Measurements from ENCODE around the gene LSM11.
"Not testable (repeated sequence)": the region's sequence is repeated elsewhere in the genome, so short reads cannot be mapped to it uniquely, and the experiment has no call there.

The LSM11 gene

DNA sequence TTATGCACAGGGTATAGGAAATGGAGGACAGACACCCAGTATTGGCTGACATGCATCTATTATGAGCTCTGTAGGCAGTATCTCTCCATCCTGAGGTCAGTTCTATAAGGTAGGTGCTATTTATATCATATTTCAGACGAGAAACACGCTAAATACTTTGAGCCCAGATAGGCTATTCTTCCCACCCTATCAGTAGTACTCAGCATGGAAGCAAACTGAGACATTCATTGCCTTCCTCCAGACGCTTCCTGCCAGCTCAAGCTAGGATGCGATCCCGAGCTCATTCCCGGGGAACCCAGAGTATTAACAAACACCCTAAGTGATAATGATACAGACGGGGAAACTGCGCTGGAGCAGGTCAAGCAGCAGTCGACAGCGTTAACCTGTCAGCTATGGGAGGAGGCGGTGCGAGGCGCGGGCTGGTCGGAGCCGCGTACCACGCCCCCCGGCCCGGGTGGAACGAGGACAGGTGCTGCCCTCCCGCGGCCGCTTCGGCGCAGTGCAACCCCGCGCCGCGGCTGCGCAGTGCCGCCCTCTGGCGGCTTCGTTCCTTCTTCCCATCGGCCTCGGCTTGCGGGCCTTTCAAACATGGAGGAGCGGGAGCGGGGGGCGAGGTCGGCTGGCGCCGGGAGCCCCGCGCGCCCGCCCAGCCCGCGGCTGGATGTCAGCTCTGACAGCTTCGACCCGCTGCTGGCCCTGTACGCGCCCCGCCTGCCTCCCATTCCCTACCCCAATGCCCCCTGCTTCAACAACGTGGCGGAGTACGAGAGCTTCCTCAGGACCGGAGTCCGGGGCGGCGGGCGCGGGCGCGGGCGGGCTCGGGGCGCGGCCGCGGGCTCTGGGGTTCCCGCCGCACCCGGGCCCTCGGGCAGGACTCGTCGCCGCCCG, at the start of gene LSM11:
Gene LSM11 (plus strand): TSS at position 550 of the 888 bp plus-strand sequence. CDS start 39 bp downstream, at position 589.
- peak; percentile 85 for DNase-seq

DNA sequence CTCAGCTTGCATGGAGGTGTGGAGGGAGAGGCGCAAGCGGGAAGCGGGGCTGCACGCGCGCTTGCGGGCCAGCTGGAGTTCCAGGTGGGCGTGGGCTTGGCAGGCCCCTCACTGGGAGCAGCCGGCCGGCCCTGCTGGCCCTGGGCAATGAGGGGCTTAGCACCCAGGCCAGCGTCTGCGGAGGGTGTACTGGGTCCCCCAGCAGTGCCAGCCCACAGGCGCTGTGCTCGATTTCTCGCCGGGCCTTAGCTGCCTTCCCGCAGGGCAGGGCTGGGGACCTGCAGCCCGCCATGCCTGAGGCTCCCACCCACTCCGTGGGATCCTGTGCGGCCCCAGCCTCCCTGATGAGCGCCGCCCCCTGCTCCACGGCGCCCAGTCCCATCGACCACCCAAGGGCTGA, 49.7 kb upstream of the LSM11 start:
- not testable (repeated sequence) for DNase-seq

DNA sequence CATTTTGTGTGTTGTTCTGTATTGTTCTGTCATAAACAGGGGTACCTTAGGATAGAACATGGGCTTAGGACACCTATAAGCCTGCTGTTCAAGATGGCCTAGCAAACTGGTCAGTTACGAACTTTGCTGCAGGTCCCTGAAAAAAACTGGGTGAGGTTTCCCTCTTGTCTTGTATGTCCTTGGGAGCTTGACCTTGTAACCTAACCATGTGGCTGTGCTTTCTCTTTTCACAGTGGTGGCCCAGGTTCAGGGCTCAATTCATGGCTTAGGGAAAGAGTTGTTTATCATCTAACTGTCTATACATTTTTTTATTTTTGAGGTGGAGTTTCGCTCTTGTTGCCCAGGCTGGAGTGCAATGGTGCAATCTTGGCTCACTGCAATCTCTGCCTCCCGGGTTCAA, 47.4 kb upstream of the LSM11 start:
- not testable (repeated sequence) for DNase-seq

DNA sequence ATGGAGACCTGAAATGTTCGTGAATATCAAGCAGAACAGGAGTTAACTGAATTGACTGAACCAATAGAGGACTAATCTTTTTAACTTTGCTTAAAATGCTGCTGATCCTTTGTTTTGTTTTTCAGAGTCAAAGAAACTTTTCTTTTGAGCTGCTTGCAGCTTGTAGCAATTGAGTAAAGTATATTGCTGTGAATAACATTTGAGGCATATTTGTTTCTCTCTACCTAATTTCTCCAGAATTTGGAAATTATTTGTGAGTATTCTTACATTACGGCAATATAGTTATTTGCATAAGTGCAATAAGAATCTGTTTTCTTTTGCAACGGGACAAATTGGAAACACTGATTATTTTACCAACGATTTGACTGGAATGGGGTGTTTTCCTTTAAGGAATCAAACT, 44.8 kb upstream of the LSM11 start:
- not testable (repeated sequence) for DNase-seq

DNA sequence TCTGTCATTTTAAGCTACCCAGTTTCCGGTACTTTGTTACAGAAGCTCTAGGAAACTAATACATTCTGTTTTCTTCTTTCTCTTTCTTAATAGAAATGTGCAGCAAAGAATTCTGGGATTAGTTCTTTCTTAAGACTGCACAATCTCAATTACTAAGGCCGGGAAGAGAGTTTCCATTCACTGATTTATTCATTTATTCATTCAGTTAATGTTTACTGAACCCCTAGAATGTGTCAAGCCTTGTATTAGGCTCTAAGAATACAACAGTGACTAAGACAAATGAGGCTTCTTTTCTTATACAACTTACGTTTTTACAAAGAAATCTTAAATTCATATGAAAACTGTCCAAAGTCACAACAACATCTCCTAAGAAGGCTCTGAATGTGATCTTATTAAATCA, 39.8 kb upstream of the LSM11 start:
- DNase-seq: no peak

DNA sequence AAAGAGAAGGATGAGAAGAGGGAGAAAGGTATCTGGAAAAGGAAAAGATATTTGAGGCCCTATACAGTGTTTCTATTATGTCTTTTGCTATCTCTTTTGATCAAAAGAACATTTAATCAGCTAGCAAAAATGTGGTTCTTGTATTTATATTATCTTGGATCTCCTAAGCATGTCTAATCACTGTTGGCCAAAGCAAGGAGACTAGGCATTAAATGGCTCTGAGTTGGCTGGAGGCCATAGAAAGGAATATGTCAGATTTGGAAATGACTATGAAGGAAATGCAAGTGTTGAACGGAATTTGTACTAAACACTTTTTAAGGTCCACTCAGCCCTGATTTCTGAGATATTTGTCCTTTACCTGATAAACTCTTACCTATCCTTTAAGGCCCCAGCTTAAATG, 34.6 kb upstream of the LSM11 start:
- no peak for DNase-seq

DNA sequence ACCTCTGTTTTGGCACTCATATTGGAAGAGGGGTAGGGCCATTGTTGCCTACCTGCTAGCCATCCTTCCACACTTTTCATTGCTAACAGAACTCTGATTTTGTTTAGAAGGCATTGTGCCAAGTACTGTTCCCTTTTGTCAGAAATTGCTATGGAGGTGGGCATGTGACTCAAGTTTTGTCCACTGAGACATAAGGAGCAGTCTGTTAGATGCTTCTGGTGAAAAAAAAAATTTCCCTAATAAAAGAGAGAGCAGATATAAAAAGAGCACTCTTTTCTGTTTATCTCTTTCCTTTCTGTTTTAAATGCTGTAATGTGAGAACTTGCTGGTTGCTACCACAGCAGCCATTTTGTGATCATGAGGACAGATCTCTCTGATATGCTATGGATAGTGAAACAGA, 34.2 kb upstream of the LSM11 start:
- DNase-seq: no peak

DNA sequence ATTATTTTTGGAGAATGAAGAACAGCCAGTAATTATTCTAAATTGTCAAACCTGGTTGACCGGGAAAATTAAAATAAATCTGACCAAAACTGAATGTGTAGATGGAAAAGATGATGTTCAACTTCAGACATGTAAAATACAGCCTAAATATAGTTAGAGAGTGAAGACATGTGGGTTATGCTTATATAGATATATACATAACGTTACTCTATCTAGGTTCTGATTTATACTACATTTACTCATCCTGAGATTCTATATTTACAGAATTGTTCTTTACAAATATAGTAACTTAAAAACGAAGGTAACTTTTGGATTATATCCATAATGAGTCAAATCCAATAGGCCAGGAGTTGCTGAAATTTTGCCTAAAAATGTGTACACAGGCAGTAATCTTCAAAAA, 33.1 kb upstream of the LSM11 start:
- no peak for DNase-seq

DNA sequence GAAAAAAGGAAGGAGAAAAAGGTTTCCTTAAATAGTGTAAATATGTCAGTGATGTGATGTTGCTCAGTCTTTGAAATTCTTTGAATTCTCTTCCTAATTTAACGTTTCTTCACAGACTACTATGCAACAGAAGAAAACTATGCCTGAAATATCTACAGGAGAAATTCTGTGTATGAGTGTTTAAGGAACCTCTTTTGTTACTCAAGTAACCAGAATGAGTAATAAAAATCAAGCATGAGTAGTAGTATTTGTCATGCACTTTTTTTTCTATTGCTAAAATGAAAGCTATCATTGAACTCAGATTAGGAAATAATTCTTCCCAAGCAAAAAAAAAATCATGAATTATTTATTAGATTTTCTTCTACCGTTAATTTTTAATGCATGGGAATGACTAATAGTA, 32.6 kb upstream of the LSM11 start:
- DNase-seq: no peak

DNA sequence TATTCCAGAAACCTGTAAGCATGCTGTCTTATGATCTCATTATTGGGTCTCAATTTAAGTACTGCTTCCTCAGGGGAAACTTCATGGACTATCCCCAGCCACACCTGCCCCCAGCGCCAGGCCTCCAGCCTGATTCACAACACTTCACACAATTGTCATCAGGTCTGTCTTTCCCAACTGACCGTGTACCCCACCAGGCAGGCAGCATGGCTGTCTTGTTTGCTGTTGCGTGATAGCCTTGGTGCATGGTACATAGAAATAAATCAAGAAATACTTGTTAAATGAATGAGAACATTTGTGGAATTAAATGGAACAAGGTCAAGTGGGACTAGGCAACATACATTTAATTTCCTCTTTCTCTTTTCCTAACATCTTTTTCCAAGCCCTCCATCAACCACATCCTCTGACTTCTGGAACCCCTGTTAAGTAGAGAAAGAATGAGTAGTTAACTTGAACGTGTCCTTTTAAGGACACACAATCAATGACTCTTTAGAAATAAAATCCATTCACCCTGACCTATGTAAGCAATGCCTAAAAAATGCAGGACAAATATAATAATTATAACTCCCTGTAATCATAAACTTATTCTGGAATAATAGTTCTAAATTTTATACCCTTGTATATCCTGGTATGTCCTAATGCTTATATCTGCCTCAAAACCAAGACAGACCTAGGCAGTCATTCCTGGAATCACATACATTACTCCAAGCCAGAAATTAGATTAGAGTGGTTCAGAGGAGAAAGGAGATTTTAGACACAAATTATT, 29.5 kb upstream of the LSM11 start:
- no peak for DNase-seq

DNA sequence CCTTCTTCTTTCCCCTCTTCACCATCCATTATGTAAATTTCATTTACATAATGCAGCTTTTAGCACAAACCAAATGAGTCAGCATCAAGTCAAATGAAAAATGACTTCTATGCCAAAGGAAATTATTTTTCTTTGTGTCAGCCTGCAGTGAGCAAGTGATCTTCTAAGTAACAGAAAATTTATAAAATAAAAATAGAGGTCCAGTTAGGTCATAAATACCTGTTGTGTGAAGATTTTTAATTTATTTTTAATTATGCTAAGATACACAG, 29.0 kb upstream of the LSM11 start:
- DNase-seq: no peak

DNA sequence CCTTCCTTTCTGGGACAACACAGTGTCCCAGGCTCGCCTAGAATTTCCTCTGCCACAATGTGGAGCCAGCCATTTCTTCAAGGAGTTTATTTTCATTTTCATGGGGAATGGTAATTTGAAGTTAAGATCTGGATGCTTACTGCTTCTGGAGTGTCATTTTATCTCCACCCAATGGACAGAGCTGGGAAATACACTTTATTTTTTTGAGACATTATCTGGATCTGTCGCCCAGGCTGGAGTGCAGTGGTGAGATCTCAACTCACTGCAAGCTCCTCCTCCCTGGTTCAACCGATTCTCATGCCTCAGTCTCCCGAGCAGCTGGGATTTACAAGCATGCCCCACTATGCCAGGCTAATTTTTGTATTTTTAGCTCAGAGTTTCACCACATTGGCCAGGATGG, 25.0 kb upstream of the LSM11 start:
- no peak for DNase-seq

DNA sequence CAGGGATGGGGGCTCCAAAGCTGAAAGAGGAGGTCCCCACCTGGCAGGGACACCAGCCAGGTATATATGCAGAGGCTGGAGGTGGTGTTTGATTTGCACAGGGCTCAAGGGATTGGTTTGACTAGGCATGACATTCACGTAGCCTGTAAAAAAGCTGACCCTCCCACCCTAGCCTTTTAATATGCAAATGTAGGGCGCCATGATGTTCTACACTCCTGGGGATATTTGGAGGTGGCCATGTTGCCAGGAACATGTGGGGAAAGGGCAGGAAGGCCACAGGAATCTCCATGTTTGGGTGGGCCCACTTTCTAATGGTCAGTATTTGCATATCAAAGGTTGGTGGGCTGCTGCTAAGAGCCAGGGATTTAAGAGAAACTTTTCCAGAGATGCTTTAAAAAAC, 24.3 kb upstream of the LSM11 start:
- DNase-seq: no peak

DNA sequence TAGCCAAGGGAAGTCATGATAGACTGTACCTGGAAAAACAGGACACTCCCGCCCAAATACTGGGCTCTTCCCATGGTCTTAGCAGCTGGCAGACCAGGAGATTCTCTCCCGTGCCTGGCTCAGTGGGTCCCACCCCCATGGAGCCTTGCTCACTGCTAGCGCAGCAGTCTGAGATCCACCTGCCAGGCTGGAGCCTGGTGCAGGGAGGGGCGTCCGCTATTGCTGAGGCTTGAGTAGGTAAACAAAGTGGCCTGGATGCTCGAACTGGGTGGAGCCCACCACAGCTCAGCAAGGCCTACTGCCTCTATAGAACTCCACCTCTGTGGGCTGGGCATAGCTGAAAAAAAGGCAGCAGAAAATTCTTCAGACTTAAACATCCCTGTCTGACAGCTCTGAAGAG, 22.4 kb upstream of the LSM11 start:
- no peak for DNase-seq

DNA sequence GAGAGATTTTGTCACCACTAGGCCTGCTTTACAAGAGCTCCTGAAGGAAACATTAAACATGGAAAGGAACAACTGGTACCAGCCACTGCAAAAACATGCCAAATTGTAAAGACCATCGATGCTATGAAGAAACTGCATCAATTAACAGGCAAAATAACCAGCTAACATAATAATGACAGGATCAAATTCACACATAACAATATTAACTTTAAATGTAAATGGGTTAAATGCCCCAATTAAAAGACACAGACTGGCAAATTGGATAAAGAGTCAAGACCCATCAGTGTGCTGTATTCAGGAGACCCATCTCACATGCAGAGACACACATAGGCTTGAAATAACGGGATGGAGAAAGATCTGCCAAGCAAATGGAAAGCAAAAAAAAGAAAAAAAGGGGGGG, 20.6 kb upstream of the LSM11 start:
- DNase-seq: not testable (repeated sequence)

DNA sequence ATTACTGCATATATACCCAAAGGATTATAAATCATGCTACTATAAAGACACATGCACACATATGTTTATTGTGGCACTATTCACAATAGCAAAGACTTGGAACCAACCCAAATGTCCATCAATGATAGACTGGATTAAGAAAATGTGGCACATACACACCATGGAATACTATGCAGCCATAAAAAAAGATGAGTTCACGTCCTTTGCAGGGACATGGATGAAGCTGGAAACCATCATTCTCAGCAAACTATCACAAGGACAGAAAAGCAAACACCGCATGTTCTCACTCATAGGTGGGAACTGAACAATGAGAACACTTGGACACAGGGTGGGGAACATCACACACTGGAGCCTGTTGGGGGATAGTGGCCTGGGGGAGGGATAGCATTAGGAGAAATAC, 16.9 kb upstream of the LSM11 start:
- DNase-seq: not testable (repeated sequence)

DNA sequence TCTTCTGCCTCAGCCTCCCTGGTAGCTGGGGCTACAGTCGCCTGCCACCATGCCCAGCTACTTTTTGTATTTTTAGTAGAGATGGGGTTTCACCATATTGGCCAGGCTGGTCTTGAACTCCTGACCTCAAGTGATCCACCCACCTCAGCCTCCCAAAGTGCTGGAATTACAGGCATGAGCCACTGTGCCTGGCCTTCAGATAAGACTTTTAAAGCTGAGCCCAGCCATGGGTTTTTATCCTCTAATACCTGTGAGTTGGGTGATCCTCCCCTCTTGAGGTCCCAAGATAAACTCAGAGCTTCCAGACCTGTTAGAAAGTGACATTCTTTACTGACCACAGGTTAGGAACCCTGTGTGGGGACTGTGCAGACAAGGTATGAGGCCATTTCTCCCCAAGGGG, 15.7 kb upstream of the LSM11 start:
- not testable (repeated sequence) for DNase-seq

DNA sequence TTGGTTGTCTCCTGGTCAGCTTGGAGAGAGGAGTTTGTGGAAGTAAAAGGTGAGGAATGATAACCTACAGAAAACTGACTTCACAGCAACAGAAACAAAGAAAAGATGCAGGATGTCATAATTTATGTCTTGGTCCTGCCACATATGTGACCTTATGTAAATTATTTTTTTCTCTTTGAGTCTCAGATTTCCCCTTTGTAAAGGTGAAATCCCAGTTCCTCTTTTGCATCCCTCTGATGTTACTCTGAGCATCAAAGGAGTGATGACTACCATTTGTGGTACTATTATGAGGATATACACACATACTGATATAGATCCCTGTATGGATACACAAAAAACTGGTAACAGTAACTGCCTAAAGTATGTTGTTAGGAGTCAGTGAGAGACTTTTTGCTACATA, 13.7 kb upstream of the LSM11 start:
- no peak for DNase-seq

DNA sequence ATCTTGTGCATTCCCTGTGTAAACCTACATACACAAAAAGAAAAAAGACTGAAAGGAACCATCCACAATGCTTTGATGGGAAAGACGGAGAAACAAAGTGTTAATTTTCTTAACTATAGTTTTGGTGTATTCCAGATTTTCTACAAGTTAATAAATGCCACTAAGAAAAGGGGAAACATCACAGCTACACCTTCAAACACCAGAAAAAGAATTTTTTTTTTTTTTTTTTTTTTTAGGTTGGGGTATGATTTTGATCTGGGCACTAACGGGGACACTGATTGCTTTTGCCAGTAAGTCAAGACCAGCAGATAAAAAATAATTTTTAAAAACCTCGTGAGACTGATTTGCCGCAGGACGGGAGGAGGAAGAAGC, 12.6 kb upstream of the LSM11 start:
- DNase-seq: no peak

DNA sequence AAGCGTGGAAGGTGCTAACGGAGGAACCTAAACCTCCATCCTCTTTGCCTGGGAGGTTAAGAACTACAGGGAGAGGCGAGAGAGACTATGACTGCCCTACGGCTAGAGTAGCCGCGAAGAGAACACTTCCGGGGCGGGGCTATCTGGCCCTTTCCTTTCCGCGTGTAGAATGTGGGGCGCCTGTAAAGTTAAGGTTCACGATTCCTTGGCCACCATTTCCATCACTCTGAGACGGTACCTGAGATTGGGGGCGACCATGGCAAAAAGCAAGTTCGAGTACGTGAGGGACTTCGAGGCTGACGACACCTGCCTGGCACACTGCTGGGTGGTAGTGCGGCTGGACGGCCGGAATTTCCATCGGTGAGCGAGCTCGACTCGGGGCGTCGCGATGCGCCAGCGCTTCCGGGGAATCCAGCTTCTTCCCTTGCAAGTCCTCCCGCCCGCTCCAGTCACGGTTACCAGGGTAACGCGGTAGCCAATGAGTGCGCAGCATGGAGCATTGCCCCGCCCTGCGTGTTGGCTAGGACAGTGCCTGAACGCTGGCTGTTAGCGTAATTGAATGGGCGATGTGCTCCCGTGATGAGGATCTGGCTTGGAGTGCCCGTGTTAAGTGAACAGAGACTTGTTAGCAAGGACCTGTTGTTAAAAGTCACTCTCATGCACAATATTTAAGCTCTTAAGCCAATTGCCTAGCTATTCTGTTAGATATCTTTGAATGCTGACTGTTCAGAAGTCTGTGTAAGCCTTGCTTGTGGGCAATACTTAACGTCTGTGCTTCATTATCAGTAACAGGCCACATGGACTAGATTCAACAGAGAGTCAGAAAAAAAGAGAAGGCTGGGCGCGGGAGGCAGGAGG, 12.0 kb upstream of the LSM11 start, which contains the start of gene THG1L:
Gene THG1L (plus strand): TSS at position 149 of the 858 bp plus-strand sequence. CDS start 21 bp downstream, at position 170.
- peak; percentile 97 for DNase-seq

DNA sequence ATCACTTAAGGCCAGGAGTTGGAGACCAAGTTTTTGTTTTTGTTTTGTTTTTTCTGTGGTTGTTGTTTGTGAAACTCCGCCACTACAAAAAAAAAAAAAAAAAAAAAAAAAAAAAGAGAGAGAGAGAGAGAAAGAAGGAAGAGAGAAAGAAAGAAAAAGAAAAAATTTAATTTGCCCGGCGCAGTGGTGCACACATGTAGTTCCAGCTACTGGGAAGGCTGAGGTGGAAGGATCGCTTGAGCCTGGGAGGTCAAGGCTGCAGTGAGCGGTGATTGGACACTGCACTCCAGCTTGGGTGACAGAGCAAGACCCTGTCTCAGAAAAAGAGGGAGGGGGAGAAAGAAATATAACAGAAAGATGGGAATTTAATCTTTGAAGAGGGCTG, 11.4 kb upstream of the LSM11 start:
- no peak for DNase-seq

DNA sequence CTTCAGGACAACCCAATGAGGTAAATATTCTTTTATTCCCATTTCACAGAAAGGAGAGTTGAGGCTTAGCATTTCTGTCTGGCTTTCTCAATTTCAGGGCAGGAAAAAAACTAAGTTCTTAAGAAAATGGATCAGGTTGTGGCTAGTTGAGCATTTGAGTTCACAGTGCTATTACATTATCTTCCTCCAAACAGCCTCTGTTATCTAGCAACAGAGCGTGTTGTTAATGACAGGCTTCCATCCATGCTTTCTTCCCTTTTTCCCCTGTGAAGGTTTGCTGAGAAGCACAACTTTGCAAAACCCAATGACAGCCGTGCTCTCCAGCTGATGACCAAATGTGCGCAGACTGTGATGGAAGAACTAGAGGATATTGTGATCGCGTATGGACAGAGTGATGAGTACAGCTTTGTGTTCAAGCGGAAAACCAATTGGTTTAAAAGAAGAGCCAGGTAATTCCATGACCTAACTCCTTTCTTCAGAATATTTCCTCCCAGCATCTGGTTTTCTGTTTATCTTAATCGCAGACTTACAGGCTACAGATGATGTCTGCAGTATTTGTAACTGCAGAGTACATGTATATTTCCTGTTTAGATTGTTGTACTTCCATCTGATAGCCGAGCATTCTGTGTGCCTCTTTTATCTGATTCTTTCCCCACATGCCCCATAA, 10.8 kb upstream of the LSM11 start:
- no peak for DNase-seq

DNA sequence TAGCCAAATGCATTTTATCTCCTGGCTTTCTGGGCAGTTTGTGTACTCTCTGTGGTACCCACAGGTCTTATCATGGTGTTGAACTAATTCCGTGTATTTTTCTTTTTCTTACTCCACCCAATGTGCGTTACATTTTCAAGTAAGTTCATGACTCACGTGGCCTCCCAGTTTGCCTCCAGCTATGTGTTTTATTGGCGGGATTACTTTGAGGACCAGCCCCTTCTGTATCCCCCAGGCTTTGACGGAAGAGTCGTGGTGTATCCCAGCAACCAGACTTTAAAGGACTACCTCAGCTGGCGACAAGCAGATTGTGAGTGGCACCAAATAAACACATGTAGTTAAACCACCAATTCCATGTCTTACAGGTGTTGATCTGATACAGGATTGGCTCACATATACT, 9.1 kb upstream of the LSM11 start:
- no peak for DNase-seq
